Measurements from ENCODE around the gene RDX. TPM values are rescaled to one million over a fixed set of nuclear protein-coding genes. Genes with fewer than 3 reads are reported as not detected.

The RDX gene
- total and polyA plus RNA-seq, 2 donors (not counting 1 experiment from before 2014, with no cell fraction given), result 4.4 to 34.8 TPM

GRCh38 chr11:110250168-110250567, 46.2 kb downstream of the RDX start:
- no peaks in the 10 kb centered on the region for H3K27me3 Mint-ChIP-seq
- Histone ChIP-seq H3K4me3 (ENCODE audit: control extremely low read depth in 1 of 5, extremely low read depth in 1 of 5, insufficient read depth in 1 of 5, low read depth in 2 of 5, low read length in 4 of 5) (no peak overlapping the region), H2AFZ (ENCODE audit: insufficient read depth, low read depth, low read length, poor library complexity, severe bottlenecking) (no peak overlapping the region), H4K20me1 (ENCODE audit: control insufficient read depth, insufficient read depth, low read length, poor library complexity, severe bottlenecking) (no peaks in the 10 kb centered on the region), H3K36me3 (replicated peaks in 1 of 2; ENCODE audit: control extremely low read depth in 1 of 2, control insufficient read depth in 1 of 2, extremely low read depth in 1 of 2, insufficient read depth in 2 of 2, low read length in 1 of 2) (peaks cover 1 to 7% of the 10 kb centered on the region in 2 experiments), H3K27me3 (replicated peaks in 1 of 4; ENCODE audit: control extremely low read depth in 1 of 4, control insufficient read depth in 3 of 4, insufficient read depth in 4 of 4, low read length in 3 of 4) (no peaks in the 10 kb centered on the region), H3K9me3 (ENCODE audit: control extremely low read depth in 1 of 3, control insufficient read depth in 2 of 3, insufficient read depth in 1 of 3, low read length in 2 of 3) (no peaks in the 10 kb centered on the region), H3K4me2 (replicated peaks; ENCODE audit: low read depth, low read length, poor library complexity, severe bottlenecking) (no peak overlapping the region), H3K4me1 (ENCODE audit: control insufficient read depth in 2 of 2, insufficient read depth in 2 of 2, low read length in 2 of 2) (no peaks in the 10 kb centered on the region), H3K9ac (ENCODE audit: low read length) (no peak overlapping the region), H3K27ac (ENCODE audit: low read length in 2 of 2) (no peak overlapping the region), H3K79me2 (ENCODE audit: control insufficient read depth, insufficient read depth, low read length) (no peaks in the 10 kb centered on the region)
- no peak for TF ChIP-seq EZH2 (IDR thresholded peaks at IDR 0.05; ENCODE audit: borderline replicate concordance, insufficient read depth, low read depth, low read length, poor library complexity, severe bottlenecking)
- no peak for TF ChIP-seq CTCF (IDR thresholded peaks at IDR 0.05)
- DNase-seq (no peak), ATAC-seq (ENCODE audit: low read depth) (no peak)
- H3K4me1 Mint-ChIP-seq, result no peaks in the 10 kb centered on the region
- no peak overlapping the region for H3K4me3 Mint-ChIP-seq
- H3K27ac Mint-ChIP-seq, result no peak overlapping the region
- 100% methylated on average over 1 of the region's 2 CpGs for WGBS (ENCODE audit: insufficient coverage)
- H3K9me3 Mint-ChIP-seq (ENCODE audit: insufficient read depth), result no peaks in the 10 kb centered on the region
- ChIA-PET CTCF (interaction anchor here (0.6 to 1.6 kb wide), 5 partner anchors 15 to 304 kb away, joined by 4 to 6 read pairs (median 4); no protein-coding TSS in a partner anchor), POLR2A (no interaction called here)
- intact Hi-C loops (cut with micrococcal nuclease), result no loop called here

GRCh38 chr11:110249766-110250165, 46.6 kb downstream of the RDX start:
- DNase-seq, result no peak
- Mint-ChIP-seq H3K9me3 (ENCODE audit: insufficient read depth) (no peaks in the 10 kb centered on the region), H3K27me3 (no peaks in the 10 kb centered on the region), H3K4me1 (no peaks in the 10 kb centered on the region), H3K4me3 (no peak overlapping the region), H3K27ac (no peak overlapping the region)
- intact Hi-C loops (cut with micrococcal nuclease), result no loop called here
- Histone ChIP-seq H3K27ac (ENCODE audit: low read length in 2 of 2) (no peak overlapping the region), H4K20me1 (ENCODE audit: control insufficient read depth, insufficient read depth, low read length, poor library complexity, severe bottlenecking) (no peaks in the 10 kb centered on the region), H3K4me3 (ENCODE audit: control extremely low read depth in 1 of 5, extremely low read depth in 1 of 5, insufficient read depth in 1 of 5, low read depth in 2 of 5, low read length in 4 of 5) (no peak overlapping the region), H3K27me3 (replicated peaks in 1 of 4; ENCODE audit: control extremely low read depth in 1 of 4, control insufficient read depth in 3 of 4, insufficient read depth in 4 of 4, low read length in 3 of 4) (no peaks in the 10 kb centered on the region), H3K9me3 (ENCODE audit: control extremely low read depth in 1 of 3, control insufficient read depth in 2 of 3, insufficient read depth in 1 of 3, low read length in 2 of 3) (no peaks in the 10 kb centered on the region), H3K9ac (ENCODE audit: low read length) (no peak overlapping the region), H3K4me1 (ENCODE audit: control insufficient read depth in 2 of 2, insufficient read depth in 2 of 2, low read length in 2 of 2) (no peaks in the 10 kb centered on the region), H3K36me3 (replicated peaks in 1 of 2; ENCODE audit: control extremely low read depth in 1 of 2, control insufficient read depth in 1 of 2, extremely low read depth in 1 of 2, insufficient read depth in 2 of 2, low read length in 1 of 2) (peaks cover 0 to 7% of the 10 kb centered on the region in 2 experiments), H3K79me2 (ENCODE audit: control insufficient read depth, insufficient read depth, low read length) (no peaks in the 10 kb centered on the region), H2AFZ (ENCODE audit: insufficient read depth, low read depth, low read length, poor library complexity, severe bottlenecking) (no peak overlapping the region), H3K4me2 (replicated peaks; ENCODE audit: low read depth, low read length, poor library complexity, severe bottlenecking) (no peak overlapping the region)
- CTCF ChIA-PET, result interaction anchor here (0.8 to 1.6 kb wide), 5 partner anchors 16 to 303 kb away, joined by 3 to 6 read pairs (median 4); no protein-coding TSS in a partner anchor
- no peak for TF ChIP-seq CTCF (IDR thresholded peaks at IDR 0.05)
- TF ChIP-seq EZH2 (IDR thresholded peaks at IDR 0.05; ENCODE audit: borderline replicate concordance, insufficient read depth, low read depth, low read length, poor library complexity, severe bottlenecking), result no peak
- ATAC-seq (ENCODE audit: low read depth), result no peak
- POLR2A ChIA-PET, result no interaction called here
- 93% methylated on average over 2 of the region's 5 CpGs for WGBS (ENCODE audit: insufficient coverage)
